ENCODE data around the gene PBX4.

GRCh38 chr19:19644054-19644388 lies 25.5 kb upstream of the PBX4 start:
- no peak for TF ChIP-seq CTCF (IDR thresholded peaks at IDR 0.05; ENCODE audit: insufficient read depth, low read length)
- TF ChIP-seq POLR2AphosphoS5 (IDR thresholded peaks at IDR 0.05; ENCODE audit: low read depth): no peak
- no peak for TF ChIP-seq GABPA (IDR thresholded peaks at IDR 0.05; ENCODE audit: low read depth)
- TF ChIP-seq SPI1 (IDR thresholded peaks at IDR 0.05; ENCODE audit: borderline replicate concordance, low read depth): no peak
- TF ChIP-seq REST (IDR thresholded peaks at IDR 0.05; ENCODE audit: insufficient replicate concordance, low read depth): no peak
